Stimulated activated CD4-positive, alpha-beta T cell treated with anti-CD3 and anti-CD28 coated beads, Interleukin-1b, Interleukin-23, amount 100 ng/mL, for 4 hours (primary cell): ENCODE data around the gene PTPRT.

ENCODE experiments used
- DNase-seq, 2 donors: peaks; one replicate each; pipeline ENCODE4 v3.0.0-alpha.2; 2020; ENCODE audit warnings: low read depth in 2 of 2

PTPRT gene

GRCh38 chr20:42472198-42472597, 717.5 kb downstream of the PTPRT start:
- DNase-seq: no peak

GRCh38 chr20:42461965-42462593, 727.6 kb downstream of the PTPRT start:
- DNase-seq: no peak

- no peak for DNase-seq
Observed at GRCh38 chr20:42461291-42461690, 728.4 kb downstream of the PTPRT start.

- DNase-seq: no peak
Observed at GRCh38 chr20:42447270-42447669, 742.4 kb downstream of the PTPRT start.

GRCh38 chr20:42444799-42445198, 744.9 kb downstream of the PTPRT start:
- no peak for DNase-seq

- DNase-seq: no peak
Observed at GRCh38 chr20:42443200-42443599, 746.5 kb downstream of the PTPRT start.

- no peak for DNase-seq
Observed at GRCh38 chr20:42442716-42443115, 747.0 kb downstream of the PTPRT start.

GRCh38 chr20:42441864-42442331, 747.8 kb downstream of the PTPRT start:
- no peak for DNase-seq

- DNase-seq: no peak
Observed at GRCh38 chr20:42441196-42441863, 748.4 kb downstream of the PTPRT start.

GRCh38 chr20:42435230-42435629, 754.5 kb downstream of the PTPRT start:
- no peak for DNase-seq

- no peak for DNase-seq
Observed at GRCh38 chr20:42432496-42433334, 757.0 kb downstream of the PTPRT start.

- no peak for DNase-seq
Observed at GRCh38 chr20:42430598-42430997, 759.1 kb downstream of the PTPRT start.

- DNase-seq: no peak
Observed at GRCh38 chr20:42429761-42430458, 759.8 kb downstream of the PTPRT start.

- no peak for DNase-seq
Observed at GRCh38 chr20:42419814-42420532, 769.7 kb downstream of the PTPRT start.

- DNase-seq: no peak
Observed at GRCh38 chr20:42406826-42407225, 782.9 kb downstream of the PTPRT start.

- DNase-seq: no peak
Observed at GRCh38 chr20:42402455-42402854, 787.3 kb downstream of the PTPRT start.

GRCh38 chr20:42401613-42402012, 788.1 kb downstream of the PTPRT start:
- no peak for DNase-seq

GRCh38 chr20:42399802-42400201, 789.9 kb downstream of the PTPRT start:
- no peak for DNase-seq

- DNase-seq: no peak
Observed at GRCh38 chr20:42392442-42392841, 797.3 kb downstream of the PTPRT start.

- DNase-seq: no peak
Observed at GRCh38 chr20:42391807-42392206, 797.9 kb downstream of the PTPRT start.

- no peak for DNase-seq
Observed at GRCh38 chr20:42380287-42380686, 809.4 kb downstream of the PTPRT start.
